GM23248 (cell line): ENCODE data around the gene ZNF625. TPM values are rescaled to one million over a fixed set of nuclear protein-coding genes. Genes with fewer than 3 reads are reported as not detected.
A peak's percentile ranks its signal among the peaks of the same experiment; 100 is the strongest.

Experiments
- DNase-seq: peaks from one replicate; pipeline ENCODE4 v3.0.0-alpha.2; 2015
- H2AFZ ChIP-seq: fragments of 200-600 bp; sonication (generic); 2 replicates; pipeline ENCODE4 v1.6.1; 2016; ENCODE audit warnings: antibody characterized with exemption
- H3F3A ChIP-seq: fragments of 200-600 bp; sonication (generic); 2 replicates; pipeline ENCODE4 v1.6.1; 2016; ENCODE audit warnings: mild to moderate bottlenecking, antibody characterized with exemption, mixed run types; ENCODE audit not compliant: insufficient read depth
- H3K27ac ChIP-seq: fragments of 200-600 bp; sonication (generic); 2 replicates; pipeline ENCODE4 v1.5.1; 2016; ENCODE audit warnings: mild to moderate bottlenecking
- H3K27me3 ChIP-seq: fragments of 200-600 bp; sonication (generic); replicated peaks from 2 replicates; pipeline ENCODE4 v1.6.1; 2016; ENCODE audit warnings: mild to moderate bottlenecking; ENCODE audit not compliant: insufficient read depth
- H3K36me3 ChIP-seq: fragments of 200-600 bp; sonication (generic); 2 replicates; pipeline ENCODE4 v1.6.1; 2016; ENCODE audit warnings: low read depth, mild to moderate bottlenecking
- H3K4me1 ChIP-seq: fragments of 200-600 bp; sonication (generic); 2 replicates; pipeline ENCODE4 v1.6.1; 2016; ENCODE audit warnings: mild to moderate bottlenecking; ENCODE audit not compliant: insufficient read depth
- H3K4me2 ChIP-seq: fragments of 200-600 bp; sonication (generic); one replicate; pipeline ENCODE4 v1.6.1; 2016; ENCODE audit warnings: mild to moderate bottlenecking; ENCODE audit not compliant: unreplicated experiment
- H3K4me3 ChIP-seq: fragments of 200-600 bp; sonication (generic); 2 replicates; pipeline ENCODE4 v1.5.1; 2016; ENCODE audit warnings: mild to moderate bottlenecking
- H3K79me2 ChIP-seq: fragments of 200-600 bp; sonication (generic); 2 replicates; pipeline ENCODE4 v1.6.1; 2016; ENCODE audit warnings: mild to moderate bottlenecking; ENCODE audit not compliant: insufficient read depth
- H3K9ac ChIP-seq: fragments of 200-600 bp; sonication (generic); 2 replicates; pipeline ENCODE4 v1.6.1; 2016; ENCODE audit warnings: mild to moderate bottlenecking
- H3K9me2 ChIP-seq: fragments of 200-600 bp; sonication (generic); 2 replicates; pipeline ENCODE4 v1.6.1; 2016; ENCODE audit warnings: mixed run types, mild to moderate bottlenecking, moderate library complexity; ENCODE audit not compliant: insufficient read depth
- H3K9me3 ChIP-seq: fragments of 200-600 bp; sonication (generic); one replicate; pipeline ENCODE4 v1.6.1; 2017; ENCODE audit warnings: low read depth
- H4K20me1 ChIP-seq: fragments of 200-600 bp; sonication (generic); 2 replicates; pipeline ENCODE4 v1.6.0; 2016; ENCODE audit not compliant: insufficient read depth
- EZH2 ChIP-seq: fragments of 200-600 bp; sonication (generic); IDR thresholded peaks from 2 replicates; pipeline ENCODE4 v1.6.1; 2018; ENCODE audit warnings: antibody characterized with exemption, mild to moderate bottlenecking; ENCODE audit not compliant: insufficient read depth, poor library complexity, severe bottlenecking
- EZH2phosphoT487 ChIP-seq: fragments of 200-600 bp; sonication (generic); IDR thresholded peaks from 2 replicates; pipeline ENCODE4 v1.6.1; 2018; ENCODE audit warnings: antibody characterized with exemption, moderate library complexity, mild to moderate bottlenecking, low read depth; ENCODE audit not compliant: insufficient read depth
- WGBS, 2 experiments: methylation state at CpG; one replicate each; pipeline ENCODE4 v1.1.6; 2015 to 2017; ENCODE audit warnings: low lambda C conversion rate in 2 of 2, low coverage in 1 of 2; ENCODE audit errors: missing lambda C conversion rate in 2 of 2; 5-methylcytosine and 5-hydroxymethylcytosine counted together
- in situ Hi-C: fragments of 300-500 bp; cut with MboI; formaldehyde crosslinking; loops from 2 replicates; pipeline ENCODE4 v1.15.0; 2020
- polyA plus RNA-seq: library from polyadenylated mRNA; unstranded; fragments of >200 nt; fragmentation: Nextera tagmentation; extraction: Ambion mirVana; gene quantifications from 2 replicates; pipeline ENCODE4 v1.2.1, GENCODE V29; 2016
- total RNA-seq: library from RNA; depleted of rRNA; stranded (reverse); fragments of >200 nt; shearing (Covaris generic); gene quantifications from 2 replicates; pipeline ENCODE4 v1.2.3, GENCODE V29; 2014; rRNA removed

The ZNF625 gene
- 3.2 and 7.2 TPM in 2 replicates for total RNA-seq
- 1.5 and 2.4 TPM in 2 replicates for polyA plus RNA-seq

GRCh38 chr19:12156223-12157058, at the start of gene ZNF625:
Gene ZNF625, minus strand, starts transcription at chr19:12156734. Its CDS starts 176 bp downstream, at chr19:12156558.
- Histone ChIP-seq H3F3A (no peaks in the 10 kb centered on the region), H3K4me1 (no peaks in the 10 kb centered on the region), H3K4me3 (peak within 1 kb of the TSS; percentile 91), H2AFZ (peak within 1 kb of the TSS; percentile 90), H3K27me3 (no peaks in the 10 kb centered on the region), H3K9me3 (no peaks in the 10 kb centered on the region), H3K36me3 (no peaks in the 10 kb centered on the region), H3K9me2 (no peaks in the 10 kb centered on the region), H3K4me2 (peak within 1 kb of the TSS; percentile 94), H3K9ac (peak within 1 kb of the TSS; percentile 89), H3K79me2 (peaks cover 61% of the 10 kb centered on the region), H3K27ac (peak within 1 kb of the TSS; percentile 38), H4K20me1 (no peaks in the 10 kb centered on the region)
- in situ Hi-C loops = no loop called here
- no peak for TF ChIP-seq EZH2phosphoT487
- no peak for TF ChIP-seq EZH2
- peak; percentile 77 for DNase-seq
- WGBS, 2 experiments = 1 to 3% methylated on average over 41 to 50 of the region's 58 CpGs

- in situ Hi-C loops = no loop called here
- TF ChIP-seq EZH2 (no peak), EZH2phosphoT487 (no peak)
- H3K4me3 ChIP-seq = no peak overlapping the region
- no peaks in the 10 kb centered on the region for H3F3A ChIP-seq
- no peaks in the 10 kb centered on the region for H3K4me1 ChIP-seq
- no peak overlapping the region for H3K4me2 ChIP-seq
- H3K9me3 ChIP-seq = peaks cover 5% of the 10 kb centered on the region
- no peak for DNase-seq
- H2AFZ ChIP-seq = no peak overlapping the region
- 92 to 97% methylated on average over 4 of the region's 4 CpGs for WGBS, 2 experiments
- no peak overlapping the region for H3K9ac ChIP-seq
- H3K27ac ChIP-seq = no peak overlapping the region
- H3K79me2 ChIP-seq = no peaks in the 10 kb centered on the region
- H3K36me3 ChIP-seq = 0 out of 2 replicates have a peak, but pooled peaks cover 3% of the 10 kb centered on the region
- no peaks in the 10 kb centered on the region for H3K27me3 ChIP-seq
- no peaks in the 10 kb centered on the region for H3K9me2 ChIP-seq
- H4K20me1 ChIP-seq = no peaks in the 10 kb centered on the region
Measured at GRCh38 chr19:12205296-12205695, 48.8 kb upstream of the ZNF625 start.

GRCh38 chr19:12202250-12202649, 45.7 kb upstream of the ZNF625 start:
- WGBS, 2 experiments = 35% methylated on average over 4 of the region's 4 CpGs
- Histone ChIP-seq H3K79me2 (no peaks in the 10 kb centered on the region), H3K27ac (no peak overlapping the region), H4K20me1 (no peaks in the 10 kb centered on the region), H3K4me3 (no peak overlapping the region), H3K9me2 (no peaks in the 10 kb centered on the region), H3K9ac (no peak overlapping the region), H3F3A (no peaks in the 10 kb centered on the region), H3K36me3 (0 out of 2 replicates have a peak, but pooled peaks cover 4% of the 10 kb centered on the region), H2AFZ (no peak overlapping the region), H3K4me1 (no peaks in the 10 kb centered on the region), H3K27me3 (no peaks in the 10 kb centered on the region), H3K4me2 (no peak overlapping the region), H3K9me3 (peaks cover 7% of the 10 kb centered on the region)
- in situ Hi-C loops = no loop called here
- peak; percentile 30 for DNase-seq
- TF ChIP-seq EZH2phosphoT487 (no peak), EZH2 (no peak)

GRCh38 chr19:12199757-12200419, 43.4 kb upstream of the ZNF625 start:
- H3K4me3 ChIP-seq = no peak overlapping the region
- no peaks in the 10 kb centered on the region for H3K4me1 ChIP-seq
- in situ Hi-C loops = no loop called here
- no peak overlapping the region for H2AFZ ChIP-seq
- no peak overlapping the region for H3K27ac ChIP-seq
- no peaks in the 10 kb centered on the region for H3K27me3 ChIP-seq
- no peak overlapping the region for H3K4me2 ChIP-seq
- no peaks in the 10 kb centered on the region for H3F3A ChIP-seq
- peaks cover 7% of the 10 kb centered on the region for H3K9me3 ChIP-seq
- WGBS, 2 experiments = 75 to 78% methylated on average over 3 of the region's 3 CpGs
- TF ChIP-seq EZH2phosphoT487 (no peak), EZH2 (no peak)
- H3K9ac ChIP-seq = no peak overlapping the region
- no peaks in the 10 kb centered on the region for H4K20me1 ChIP-seq
- H3K79me2 ChIP-seq = no peaks in the 10 kb centered on the region
- H3K36me3 ChIP-seq = 0 out of 2 replicates have a peak, but pooled peaks cover 4% of the 10 kb centered on the region
- H3K9me2 ChIP-seq = no peaks in the 10 kb centered on the region
- DNase-seq = no peak
